ENCODE data around the gene ARHGEF6. TPM values are rescaled to one million over a fixed set of nuclear protein-coding genes. Genes with fewer than 3 reads are reported as not detected.

ARHGEF6 gene
- total and polyA plus RNA-seq, 7 donors = 11.4 to 70.5 (median 25.4) TPM

- H3K4me3 ChIP-seq = peak overlapping the region; percentile 8
- DNase-seq (no peak), ATAC-seq (no peak)
- TF ChIP-seq CTCF (IDR thresholded peaks at IDR 0.05) = no peak
- intact Hi-C loops (cut with DNase I) = no loop called here
- H3K27me3 ChIP-seq (ENCODE audit: insufficient read depth in 3 of 3, low read length in 2 of 3) = no peaks in the 10 kb centered on the region
- no peak overlapping the region for H3K27ac ChIP-seq
- no peaks in the 10 kb centered on the region for H3K36me3 ChIP-seq (ENCODE audit: insufficient read depth in 1 of 2, low read depth in 1 of 2)
- peaks cover 33% of the 10 kb centered on the region for H3K4me1 ChIP-seq
- no peaks in the 10 kb centered on the region for H3K9me3 ChIP-seq
- WGBS, 3 donors = 74 to 95% (median 93%) methylated on average over 5 of the region's 5 CpGs
Observed at GRCh38 chrX:136764206-136764605, 16.5 kb downstream of the ARHGEF6 start.

- no peak for ATAC-seq
- peak overlapping the region; percentile 44 for H3K27ac ChIP-seq
- H3K36me3 ChIP-seq (ENCODE audit: insufficient read depth in 1 of 2, low read depth in 1 of 2) = no peaks in the 10 kb centered on the region
- peaks cover 33% of the 10 kb centered on the region for H3K4me1 ChIP-seq
- no peaks in the 10 kb centered on the region for H3K27me3 ChIP-seq (ENCODE audit: insufficient read depth in 3 of 3, low read length in 2 of 3)
- 54 to 72% (median 59%) methylated on average over 2 of the region's 2 CpGs for WGBS, 3 donors
- H3K4me3 ChIP-seq = no peak overlapping the region
- DNase-seq = no peak
- intact Hi-C loops (cut with DNase I) = no loop called here
- H3K9me3 ChIP-seq = no peaks in the 10 kb centered on the region
- TF ChIP-seq CTCF (IDR thresholded peaks at IDR 0.05) = no peak
Observed at GRCh38 chrX:136762820-136763452, 17.8 kb downstream of the ARHGEF6 start.

GRCh38 chrX:136761421-136761820 is 19.3 kb downstream of the ARHGEF6 start:
- Histone ChIP-seq H3K27me3 (ENCODE audit: insufficient read depth in 3 of 3, low read length in 2 of 3) (no peaks in the 10 kb centered on the region), H3K27ac (peak overlapping the region; percentile 67), H3K4me3 (no peak overlapping the region), H3K9me3 (no peaks in the 10 kb centered on the region), H3K4me1 (peaks cover 33% of the 10 kb centered on the region), H3K36me3 (ENCODE audit: insufficient read depth in 1 of 2, low read depth in 1 of 2) (no peaks in the 10 kb centered on the region)
- DNase-seq = no peak
- no peak for ATAC-seq
- whole genome bisulfite sequencing, 3 donors = 35 to 54% (median 35%) methylated on average over 3 of the region's 3 CpGs
- TF ChIP-seq CTCF (IDR thresholded peaks at IDR 0.05) = no peak
- intact Hi-C loops (cut with DNase I) = no loop called here

- DNase-seq (no peak), ATAC-seq (peak in 3 of 4 donors; percentile 30 to 52 (median 47))
- TF ChIP-seq CTCF (IDR thresholded peaks at IDR 0.05) = no peak
- 23 to 50% (median 29%) methylated on average over 2 of the region's 2 CpGs for WGBS, 3 donors
- Histone ChIP-seq H3K27ac (peak overlapping the region; percentile 67), H3K27me3 (ENCODE audit: insufficient read depth in 3 of 3, low read length in 2 of 3) (no peaks in the 10 kb centered on the region), H3K4me1 (peaks cover 28% of the 10 kb centered on the region), H3K9me3 (no peaks in the 10 kb centered on the region), H3K4me3 (no peak overlapping the region), H3K36me3 (ENCODE audit: insufficient read depth in 1 of 2, low read depth in 1 of 2) (no peaks in the 10 kb centered on the region)
- intact Hi-C loops (cut with DNase I) = no loop called here
Observed at GRCh38 chrX:136759968-136760367, 20.8 kb downstream of the ARHGEF6 start.

GRCh38 chrX:136755411-136755810 is 25.3 kb downstream of the ARHGEF6 start:
- no peak for TF ChIP-seq CTCF (IDR thresholded peaks at IDR 0.05)
- Histone ChIP-seq H3K36me3 (ENCODE audit: insufficient read depth in 1 of 2, low read depth in 1 of 2) (no peaks in the 10 kb centered on the region), H3K27me3 (ENCODE audit: insufficient read depth in 3 of 3, low read length in 2 of 3) (no peaks in the 10 kb centered on the region), H3K27ac (peak overlapping the region; percentile 87), H3K4me3 (no peak overlapping the region), H3K9me3 (no peaks in the 10 kb centered on the region), H3K4me1 (peaks cover 29% of the 10 kb centered on the region)
- intact Hi-C loops (cut with DNase I) = no loop called here
- DNase-seq (no peak), ATAC-seq (peak in 3 of 4 donors; percentile 22 to 41 (median 36))
- WGBS, 3 donors = 27 to 40% (median 29%) methylated on average over 2 of the region's 2 CpGs

Measured in psoas muscle (tissue), 8 donors.